ENCODE data around the gene ZDHHC14.

GRCh38 chr6:157669747-157670216 lies 288.8 kb downstream of the ZDHHC14 start:
- peak in 3 of 4 experiments; percentile 26 to 46 (median 33) for TF ChIP-seq CTCF (IDR thresholded peaks at IDR 0.05)
- TF ChIP-seq POLR2A (IDR thresholded peaks at IDR 0.05), result no peak
